HL-60 (cell line): Measurements from ENCODE around the gene DHDDS.
"Not testable (repeated sequence)": the region's sequence is repeated elsewhere in the genome, so short reads cannot be mapped to it uniquely, and the experiment has no call there.

Source experiments
- DNase-seq, 2 experiments: peaks; one replicate each; pipeline ENCODE4 v3.0.0-alpha.2; 2010 to 2020; ENCODE audit warnings: low read depth in 1 of 2, low spot score in 1 of 2
- H3K27ac ChIP-seq: fragments of 250-450 bp; sonication (Bioruptor Pico); replicated peaks from 2 replicates; pipeline ENCODE4 v1.5.1; 2020; ENCODE audit warnings: mild to moderate bottlenecking, moderate library complexity
- H3K27me3 ChIP-seq: fragments of 250-450 bp; sonication (Bioruptor Pico); 2 replicates; pipeline ENCODE4 v1.5.1; 2021; ENCODE audit warnings: mild to moderate bottlenecking, moderate library complexity; ENCODE audit not compliant: insufficient read depth, poor library complexity, severe bottlenecking
- H3K4me3 ChIP-seq: replicated peaks from 2 replicates; pipeline ENCODE4 v1.5.1; 2011; ENCODE audit warnings: mild to moderate bottlenecking, control low read depth, low read length; ENCODE audit not compliant: insufficient read depth
- GABPA ChIP-seq: IDR thresholded peaks from 2 replicates; pipeline ENCODE4 v1.6.1; 2012; ENCODE audit warnings: low read depth
- POLR2AphosphoS5 ChIP-seq: IDR thresholded peaks from 2 replicates; pipeline ENCODE4 v1.6.1; 2012; ENCODE audit warnings: low read depth
- REST ChIP-seq: IDR thresholded peaks from 2 replicates; pipeline ENCODE4 v1.6.1; 2012; ENCODE audit warnings: low read depth; ENCODE audit not compliant: insufficient replicate concordance
- SPI1 ChIP-seq: IDR thresholded peaks from 2 replicates; pipeline ENCODE4 v1.6.1; 2012; ENCODE audit warnings: low read depth, mild to moderate bottlenecking, borderline replicate concordance
- TF ChIP-seq, protein P1 (sequence below): IDR thresholded peaks from one replicate; pipeline ENCODE4 v1.5.1; 2011; ENCODE audit warnings: low read length, control low read depth, inconsistent platforms; ENCODE audit not compliant: insufficient read depth

The DHDDS gene

GRCh38 chr1:26493938-26494337 lies 61.8 kb downstream of the DHDDS start:
- DNase-seq, result no peak
- Histone ChIP-seq H3K4me3 (no peak overlapping the region), H3K27me3 (no peaks in the 10 kb centered on the region), H3K27ac (no peak overlapping the region)
- TF ChIP-seq POLR2AphosphoS5 (no peak), REST (no peak), GABPA (no peak), SPI1 (no peak)
- TF ChIP-seq, protein P1, sequence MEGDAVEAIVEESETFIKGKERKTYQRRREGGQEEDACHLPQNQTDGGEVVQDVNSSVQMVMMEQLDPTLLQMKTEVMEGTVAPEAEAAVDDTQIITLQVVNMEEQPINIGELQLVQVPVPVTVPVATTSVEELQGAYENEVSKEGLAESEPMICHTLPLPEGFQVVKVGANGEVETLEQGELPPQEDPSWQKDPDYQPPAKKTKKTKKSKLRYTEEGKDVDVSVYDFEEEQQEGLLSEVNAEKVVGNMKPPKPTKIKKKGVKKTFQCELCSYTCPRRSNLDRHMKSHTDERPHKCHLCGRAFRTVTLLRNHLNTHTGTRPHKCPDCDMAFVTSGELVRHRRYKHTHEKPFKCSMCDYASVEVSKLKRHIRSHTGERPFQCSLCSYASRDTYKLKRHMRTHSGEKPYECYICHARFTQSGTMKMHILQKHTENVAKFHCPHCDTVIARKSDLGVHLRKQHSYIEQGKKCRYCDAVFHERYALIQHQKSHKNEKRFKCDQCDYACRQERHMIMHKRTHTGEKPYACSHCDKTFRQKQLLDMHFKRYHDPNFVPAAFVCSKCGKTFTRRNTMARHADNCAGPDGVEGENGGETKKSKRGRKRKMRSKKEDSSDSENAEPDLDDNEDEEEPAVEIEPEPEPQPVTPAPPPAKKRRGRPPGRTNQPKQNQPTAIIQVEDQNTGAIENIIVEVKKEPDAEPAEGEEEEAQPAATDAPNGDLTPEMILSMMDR, result no peak

DNA sequence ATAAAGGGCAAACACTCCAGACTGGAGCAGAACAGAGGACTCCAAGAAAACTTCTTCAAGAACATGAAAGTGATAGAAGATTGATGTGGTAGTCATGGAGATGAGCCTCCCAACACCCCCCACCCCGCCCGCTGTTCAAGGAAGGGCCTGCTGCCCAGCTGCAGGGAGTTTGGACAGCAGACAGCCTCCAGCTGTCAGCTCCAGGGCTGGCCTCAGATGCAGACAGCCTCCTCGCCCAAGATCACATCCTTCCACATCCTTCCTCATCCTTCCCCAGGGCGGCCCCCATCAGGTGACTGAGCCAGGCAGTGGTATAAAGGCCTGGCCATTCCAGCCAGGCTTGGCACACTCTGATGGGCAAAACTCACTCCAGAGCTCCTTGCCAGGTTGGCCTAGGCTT lies 64.7 kb downstream of the DHDDS start:
- DNase-seq, result no peak
- no peak overlapping the region for H3K4me3 ChIP-seq
- no peak for TF ChIP-seq SPI1
- no peak for TF ChIP-seq REST
- TF ChIP-seq GABPA, result no peak
- TF ChIP-seq, protein P1, result no peak
- no peak for TF ChIP-seq POLR2AphosphoS5
- H3K27ac ChIP-seq, result no peak overlapping the region
- H3K27me3 ChIP-seq, result no peaks in the 10 kb centered on the region

DNA sequence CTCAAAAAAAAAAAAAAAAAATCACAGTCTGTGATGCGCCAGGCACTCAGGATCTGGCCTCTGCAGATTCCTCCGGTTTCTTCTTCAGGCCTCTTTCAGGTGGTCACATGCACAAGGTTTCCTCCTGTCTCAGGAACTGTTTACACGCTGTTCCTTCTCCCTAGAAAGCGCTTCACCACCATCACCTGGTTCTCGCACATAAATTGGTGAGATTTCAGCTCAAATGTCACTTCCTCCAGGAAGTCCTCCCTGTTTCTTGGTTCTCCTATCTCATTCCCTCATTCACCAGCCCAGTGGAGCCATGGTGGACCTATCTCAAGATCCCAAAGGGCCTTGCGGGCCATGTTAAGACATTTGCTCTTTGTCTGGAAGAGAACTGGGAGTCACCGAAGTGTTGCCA lies 66.8 kb downstream of the DHDDS start:
- Histone ChIP-seq H3K27me3 (no peaks in the 10 kb centered on the region), H3K27ac (no peak overlapping the region), H3K4me3 (no peak overlapping the region)
- DNase-seq, result no peak
- TF ChIP-seq GABPA, result no peak
- TF ChIP-seq POLR2AphosphoS5, result no peak

- Histone ChIP-seq H3K4me3 (peak overlapping the region; percentile 75), H3K27ac (peak overlapping the region; percentile 96), H3K27me3 (no peaks in the 10 kb centered on the region)
- TF ChIP-seq SPI1, result peak; percentile 14; the same call in 1 of the 2 replicates
- TF ChIP-seq REST, result peak; percentile 21
- TF ChIP-seq GABPA, result no peak
- TF ChIP-seq POLR2AphosphoS5, result peak; percentile 80
- TF ChIP-seq, protein P1, result no peak
- peak; percentile 87 to 89 for DNase-seq
These were observed 68.5 kb downstream of the DHDDS start for GRCh38 chr1:26500488-26501175.

DNA sequence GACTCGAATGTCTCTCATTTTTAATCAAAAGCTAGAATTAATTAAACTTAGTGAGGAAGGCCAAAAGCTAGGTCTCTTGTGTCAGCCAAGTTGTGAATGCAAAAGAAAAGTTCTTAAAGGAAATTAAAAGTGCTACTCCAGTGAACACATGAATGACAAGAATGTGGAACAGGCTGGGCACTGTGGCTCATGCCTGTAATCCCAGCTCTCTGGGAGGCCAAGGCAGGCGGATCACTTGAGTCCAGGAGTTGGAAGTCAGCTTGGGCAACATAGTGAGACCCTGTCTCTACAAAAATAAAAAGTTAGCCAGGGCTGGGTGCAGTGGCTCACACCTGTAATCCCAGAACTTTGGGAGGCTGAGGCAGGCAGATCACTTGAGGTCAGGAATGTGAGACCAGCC lies 78.6 kb downstream of the DHDDS start:
- DNase-seq, H3K27ac ChIP-seq, H3K4me3 ChIP-seq, H3K27me3 ChIP-seq: not testable (repeated sequence)

GRCh38 chr1:26515836-26516235 lies 83.7 kb downstream of the DHDDS start:
- H3K27me3 ChIP-seq, H3K27ac ChIP-seq, DNase-seq: not testable (repeated sequence)

More at GRCh38 chr1:26515836-26516235, 83.7 kb downstream of the DHDDS start:
- H3K4me3 ChIP-seq, result not testable (repeated sequence)
